OCI-LY3 (cell line): ENCODE results near the gene CKB.

Source experiments
- H2AFZ ChIP-seq: fragments of 200-600, 300-600 bp; shearing (Covaris generic); 2 replicates; pipeline ENCODE4 v1.6.0; 2014; ENCODE audit warnings: antibody characterized with exemption, low read depth, low read length
- H3K27ac ChIP-seq: fragments of 200-600, 300-600 bp; sonication (generic); 2 replicates; pipeline ENCODE4 v1.5.1; 2014; ENCODE audit warnings: mild to moderate bottlenecking, low read length, moderate library complexity, mixed read lengths
- H3K27me3 ChIP-seq: fragments of 200-600, 300-600 bp; sonication (generic); 2 replicates; pipeline ENCODE4 v1.6.1; 2014; ENCODE audit warnings: low read depth, low read length, mixed read lengths
- H3K36me3 ChIP-seq: fragments of 200-600, 300-600 bp; sonication (generic); replicated peaks from 2 replicates; pipeline ENCODE3; 2014; ENCODE audit warnings: low read depth, low read length, mixed read lengths
- H3K4me1 ChIP-seq: fragments of 300-600, 200-600 bp; sonication (generic); 2 replicates; pipeline ENCODE4 v1.6.1; 2014; ENCODE audit warnings: low read length, mixed read lengths
- H3K4me2 ChIP-seq: fragments of 200-600, 300-600 bp; sonication (generic); 2 replicates; pipeline ENCODE4 v1.6.1; 2014; ENCODE audit warnings: low read length, mixed read lengths
- H3K4me3 ChIP-seq: fragments of 300-600, 200-600 bp; sonication (generic); 2 replicates; pipeline ENCODE4 v1.5.1; 2014; ENCODE audit warnings: antibody characterized with exemption, mild to moderate bottlenecking, low read length, moderate library complexity
- H3K79me2 ChIP-seq: fragments of 300-600, 200-600 bp; shearing (Covaris generic); 2 replicates; pipeline ENCODE4 v1.6.1; 2014; ENCODE audit warnings: mild to moderate bottlenecking, low read length, mixed read lengths
- H3K9ac ChIP-seq: fragments of 300-600, 200-600 bp; shearing (Covaris generic); 2 replicates; pipeline ENCODE4 v1.6.0; 2014; ENCODE audit warnings: mild to moderate bottlenecking, low read length, moderate library complexity
- H3K9me3 ChIP-seq: fragments of 200-600, 300-600 bp; shearing (Covaris generic); 2 replicates; pipeline ENCODE4 v1.6.1; 2014; ENCODE audit warnings: low read length, mixed read lengths; ENCODE audit not compliant: insufficient read depth
- H4K20me1 ChIP-seq: fragments of 200-600, 300-600 bp; sonication (generic); 2 replicates; pipeline ENCODE4 v1.6.1; 2016; ENCODE audit warnings: low read length, mixed read lengths; ENCODE audit not compliant: insufficient read depth
- EZH2phosphoT487 ChIP-seq: fragments of 200-600 bp; shearing (Covaris generic); IDR thresholded peaks from 2 replicates; pipeline ENCODE4 v1.6.1; 2018; ENCODE audit warnings: antibody characterized with exemption, mixed run types, low read depth
- TF ChIP-seq, protein P1 (sequence below): fragments of 200-600, 300-600 bp; sonication (generic); IDR thresholded peaks from 2 replicates; pipeline ENCODE4 v1.5.1; 2014; ENCODE audit warnings: antibody characterized with exemption, low read length, low read depth

CKB gene

DNA sequence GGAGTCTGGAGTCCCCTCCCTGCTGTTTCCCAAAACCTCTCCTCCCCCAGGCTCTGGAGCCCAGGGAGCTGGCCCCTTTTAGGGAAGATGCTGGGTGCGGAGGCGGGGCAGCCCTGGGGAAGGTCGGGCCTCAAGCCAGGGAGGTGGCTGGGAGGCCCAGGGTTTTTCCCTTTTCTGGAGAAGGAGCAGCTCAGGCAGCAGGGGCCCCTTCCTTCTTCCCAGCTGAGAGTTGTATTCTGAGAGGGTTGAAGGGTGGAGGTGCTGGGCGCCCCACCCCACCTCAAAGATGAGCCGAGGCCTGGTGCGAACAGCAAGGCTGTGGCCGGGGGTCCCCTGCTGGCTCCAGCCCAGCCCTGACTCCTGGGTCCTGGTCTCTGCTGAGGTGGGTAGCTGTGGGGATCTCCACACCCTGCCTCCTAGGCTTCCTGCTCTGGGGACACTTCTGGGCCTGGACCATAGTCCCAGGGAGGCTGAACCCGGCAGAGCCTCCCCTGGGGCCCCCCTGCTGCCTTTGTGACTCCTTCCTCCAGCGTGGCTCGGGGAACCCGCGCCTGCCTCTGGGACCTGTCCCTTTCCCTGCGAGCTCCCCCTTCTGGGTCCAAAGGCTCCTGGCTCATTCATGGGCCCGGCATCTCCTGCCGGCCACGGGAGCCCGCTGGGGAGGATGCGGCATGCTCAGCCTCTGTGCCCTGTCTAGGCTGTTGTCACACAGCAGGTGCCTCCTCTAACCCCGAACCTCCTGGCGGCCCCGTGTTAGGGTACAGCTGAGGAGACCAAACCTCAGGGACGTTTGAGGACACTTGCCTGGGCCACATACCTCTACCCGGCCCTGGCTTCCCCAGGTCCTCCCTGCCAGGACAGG is 10.7 kb upstream of the CKB start:
- peaks cover 45% of the 10 kb centered on the region for H3K79me2 ChIP-seq
- no peaks in the 10 kb centered on the region for H3K9me3 ChIP-seq
- peaks cover 39% of the 10 kb centered on the region for H3K36me3 ChIP-seq
- no peak overlapping the region for H3K9ac ChIP-seq
- H3K27me3 ChIP-seq: no peaks in the 10 kb centered on the region
- no peak overlapping the region for H3K27ac ChIP-seq
- no peak overlapping the region for H2AFZ ChIP-seq
- H3K4me1 ChIP-seq: peaks cover 26% of the 10 kb centered on the region
- no peak overlapping the region for H3K4me3 ChIP-seq
- H3K4me2 ChIP-seq: no peak overlapping the region
- TF ChIP-seq, protein P1, sequence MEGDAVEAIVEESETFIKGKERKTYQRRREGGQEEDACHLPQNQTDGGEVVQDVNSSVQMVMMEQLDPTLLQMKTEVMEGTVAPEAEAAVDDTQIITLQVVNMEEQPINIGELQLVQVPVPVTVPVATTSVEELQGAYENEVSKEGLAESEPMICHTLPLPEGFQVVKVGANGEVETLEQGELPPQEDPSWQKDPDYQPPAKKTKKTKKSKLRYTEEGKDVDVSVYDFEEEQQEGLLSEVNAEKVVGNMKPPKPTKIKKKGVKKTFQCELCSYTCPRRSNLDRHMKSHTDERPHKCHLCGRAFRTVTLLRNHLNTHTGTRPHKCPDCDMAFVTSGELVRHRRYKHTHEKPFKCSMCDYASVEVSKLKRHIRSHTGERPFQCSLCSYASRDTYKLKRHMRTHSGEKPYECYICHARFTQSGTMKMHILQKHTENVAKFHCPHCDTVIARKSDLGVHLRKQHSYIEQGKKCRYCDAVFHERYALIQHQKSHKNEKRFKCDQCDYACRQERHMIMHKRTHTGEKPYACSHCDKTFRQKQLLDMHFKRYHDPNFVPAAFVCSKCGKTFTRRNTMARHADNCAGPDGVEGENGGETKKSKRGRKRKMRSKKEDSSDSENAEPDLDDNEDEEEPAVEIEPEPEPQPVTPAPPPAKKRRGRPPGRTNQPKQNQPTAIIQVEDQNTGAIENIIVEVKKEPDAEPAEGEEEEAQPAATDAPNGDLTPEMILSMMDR: no peak
- no peak for TF ChIP-seq EZH2phosphoT487
- H4K20me1 ChIP-seq: peaks cover 3% of the 10 kb centered on the region; the same call in 1 of the 2 replicates

GRCh38 chr14:103532216-103533136 is 9.8 kb upstream of the CKB start:
- Histone ChIP-seq H3K9ac (no peak overlapping the region), H3K9me3 (no peaks in the 10 kb centered on the region), H3K79me2 (peaks cover 52% of the 10 kb centered on the region), H3K27me3 (no peaks in the 10 kb centered on the region), H3K4me1 (peaks cover 31% of the 10 kb centered on the region), H2AFZ (no peak overlapping the region), H3K4me3 (no peak overlapping the region), H3K27ac (no peak overlapping the region), H3K4me2 (no peak overlapping the region), H3K36me3 (peaks cover 37% of the 10 kb centered on the region), H4K20me1 (peaks cover 3% of the 10 kb centered on the region; the same call in 1 of the 2 replicates)
- no peak for TF ChIP-seq EZH2phosphoT487
- TF ChIP-seq, protein P1: no peak

DNA sequence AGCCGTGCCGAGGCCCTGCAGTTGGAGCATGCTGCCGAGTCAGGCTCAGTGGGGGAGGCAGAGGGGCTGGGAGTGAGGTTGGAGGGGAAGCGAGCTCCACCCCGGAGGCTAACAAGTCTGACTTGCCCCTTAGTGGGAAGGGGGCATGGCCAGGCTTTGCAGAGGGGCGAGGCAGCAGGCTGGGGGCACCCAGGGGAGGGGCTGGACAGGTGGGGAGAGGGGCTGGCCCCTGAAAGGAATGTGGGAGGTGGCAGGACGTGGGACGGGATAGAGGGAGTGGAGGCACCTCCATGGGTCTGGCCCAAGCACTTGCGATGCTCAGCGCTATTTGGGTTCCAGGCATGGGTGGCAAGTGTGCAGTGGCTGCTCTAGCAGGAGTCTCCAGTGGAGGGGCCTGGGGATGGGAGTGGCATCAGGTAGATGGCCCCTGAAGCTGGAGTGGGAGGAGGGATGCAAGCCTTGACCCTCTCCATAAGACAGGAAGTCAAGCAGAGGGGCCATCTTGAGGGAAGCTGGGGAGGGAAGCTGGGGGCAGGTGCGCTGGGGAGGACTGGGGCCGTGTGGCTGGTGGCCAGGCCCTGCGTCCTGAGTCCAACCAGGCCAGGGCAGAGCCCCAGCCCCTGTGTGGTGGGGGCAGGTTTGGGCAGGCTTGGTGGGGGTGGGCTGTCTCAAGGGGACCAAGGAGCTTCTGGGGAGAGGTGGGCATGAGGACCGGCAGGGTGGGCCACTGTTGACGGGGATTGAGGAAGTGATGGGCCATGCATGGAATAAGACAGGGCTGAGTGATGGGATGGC is 9.0 kb upstream of the CKB start:
- no peaks in the 10 kb centered on the region for H3K27me3 ChIP-seq
- H3K4me3 ChIP-seq: no peak overlapping the region
- peaks cover 42% of the 10 kb centered on the region for H3K36me3 ChIP-seq
- H3K9ac ChIP-seq: no peak overlapping the region
- H4K20me1 ChIP-seq: peaks cover 3% of the 10 kb centered on the region; the same call in 1 of the 2 replicates
- 0 out of 2 replicates have a peak overlapping the region, but pooled peaks have one; percentile 3 for H3K4me2 ChIP-seq
- no peak overlapping the region for H2AFZ ChIP-seq
- H3K79me2 ChIP-seq: peaks cover 57% of the 10 kb centered on the region
- H3K27ac ChIP-seq: no peak overlapping the region
- peaks cover 38% of the 10 kb centered on the region for H3K4me1 ChIP-seq
- no peaks in the 10 kb centered on the region for H3K9me3 ChIP-seq
- TF ChIP-seq, protein P1: no peak
- no peak for TF ChIP-seq EZH2phosphoT487
